Tibial nerve (tissue), 4 donors: ENCODE results near the gene GSTT2B.

ENCODE experiments used
- EP300 ChIP-seq, 2 donors: sonication (generic); formaldehyde crosslinking; IDR thresholded peaks; one replicate each; pipeline ENCODE4 v1.6.1; 2017; ENCODE audit warnings: antibody characterized with exemption in 2 of 2, mild to moderate bottlenecking in 1 of 2
- POLR2A ChIP-seq, 2 donors: fragments of 450-650 bp; IDR thresholded peaks; one replicate each; pipeline ENCODE4 v1.6.1; 2017; ENCODE audit warnings: antibody characterized with exemption in 2 of 2, mild to moderate bottlenecking in 2 of 2, moderate library complexity in 2 of 2
- TF ChIP-seq, protein P1 (sequence below), 5 experiments: fragments of 200-600 bp in 3 of 5; fragments of 450-650 bp in 2 of 5; sonication (generic) in 3 of 5; IDR thresholded peaks; one replicate each; pipeline ENCODE4 v1.5.1; 2016 to 2019; ENCODE audit warnings: antibody characterized with exemption in 5 of 5, mild to moderate bottlenecking in 3 of 5, moderate library complexity in 2 of 5

GRCh38 chr22:23911318-23911980 is 49.5 kb downstream of the GSTT2B start:
- TF ChIP-seq EP300 (IDR thresholded peaks at IDR 0.05): no peak
- no peak for TF ChIP-seq POLR2A (IDR thresholded peaks at IDR 0.05)
- TF ChIP-seq, protein P1, sequence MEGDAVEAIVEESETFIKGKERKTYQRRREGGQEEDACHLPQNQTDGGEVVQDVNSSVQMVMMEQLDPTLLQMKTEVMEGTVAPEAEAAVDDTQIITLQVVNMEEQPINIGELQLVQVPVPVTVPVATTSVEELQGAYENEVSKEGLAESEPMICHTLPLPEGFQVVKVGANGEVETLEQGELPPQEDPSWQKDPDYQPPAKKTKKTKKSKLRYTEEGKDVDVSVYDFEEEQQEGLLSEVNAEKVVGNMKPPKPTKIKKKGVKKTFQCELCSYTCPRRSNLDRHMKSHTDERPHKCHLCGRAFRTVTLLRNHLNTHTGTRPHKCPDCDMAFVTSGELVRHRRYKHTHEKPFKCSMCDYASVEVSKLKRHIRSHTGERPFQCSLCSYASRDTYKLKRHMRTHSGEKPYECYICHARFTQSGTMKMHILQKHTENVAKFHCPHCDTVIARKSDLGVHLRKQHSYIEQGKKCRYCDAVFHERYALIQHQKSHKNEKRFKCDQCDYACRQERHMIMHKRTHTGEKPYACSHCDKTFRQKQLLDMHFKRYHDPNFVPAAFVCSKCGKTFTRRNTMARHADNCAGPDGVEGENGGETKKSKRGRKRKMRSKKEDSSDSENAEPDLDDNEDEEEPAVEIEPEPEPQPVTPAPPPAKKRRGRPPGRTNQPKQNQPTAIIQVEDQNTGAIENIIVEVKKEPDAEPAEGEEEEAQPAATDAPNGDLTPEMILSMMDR (IDR thresholded peaks at IDR 0.05): no peak
